GM06990 (cell line): ENCODE measurements around the gene ESYT2.

Experiments
- DNase-seq: peaks from one replicate; pipeline ENCODE4 v3.0.0-alpha.2; 2011; ENCODE audit not compliant: insufficient read length; ENCODE audit errors: extremely low read depth
- H3K27me3 ChIP-seq: replicated peaks from 2 replicates; pipeline ENCODE4 v1.6.0; 2011; ENCODE audit warnings: low read length; ENCODE audit not compliant: control insufficient read depth, insufficient read depth
- H3K36me3 ChIP-seq: 2 replicates; pipeline ENCODE4 v1.5.1; 2011; ENCODE audit warnings: low read length; ENCODE audit not compliant: control insufficient read depth, insufficient read depth
- H3K4me3 ChIP-seq: replicated peaks from 2 replicates; pipeline ENCODE4 v1.5.1; 2011; ENCODE audit warnings: low read depth, mild to moderate bottlenecking, control low read depth, low read length
- CTCF ChIP-seq: IDR thresholded peaks from 2 replicates; pipeline ENCODE4 v1.5.1; 2011; ENCODE audit warnings: low read length, control low read depth, mild to moderate bottlenecking, inconsistent platforms; ENCODE audit not compliant: insufficient read depth, poor library complexity, severe bottlenecking

The ESYT2 gene

GRCh38 chr7:158858592-158859503, 29.5 kb upstream of the ESYT2 start:
- no peak for DNase-seq
- Histone ChIP-seq H3K36me3 (no peaks in the 10 kb centered on the region), H3K27me3 (no peaks in the 10 kb centered on the region), H3K4me3 (no peak overlapping the region)
- no peak for TF ChIP-seq CTCF

GRCh38 chr7:158856883-158857668, 27.8 kb upstream of the ESYT2 start:
- H3K27me3 ChIP-seq = no peaks in the 10 kb centered on the region
- H3K36me3 ChIP-seq = no peaks in the 10 kb centered on the region
- peak overlapping the region; percentile 76 for H3K4me3 ChIP-seq
- no peak for DNase-seq
- TF ChIP-seq CTCF = no peak

GRCh38 chr7:158854681-158855081, 25.4 kb upstream of the ESYT2 start:
- Histone ChIP-seq H3K27me3 (no peaks in the 10 kb centered on the region), H3K36me3 (no peaks in the 10 kb centered on the region), H3K4me3 (no peak overlapping the region)
- TF ChIP-seq CTCF = no peak
- no peak for DNase-seq

- H3K27me3 ChIP-seq = no peaks in the 10 kb centered on the region
- no peak for TF ChIP-seq CTCF
- no peaks in the 10 kb centered on the region for H3K36me3 ChIP-seq
- no peak for DNase-seq
- H3K4me3 ChIP-seq = no peak overlapping the region
Observed at GRCh38 chr7:158850545-158851102, 21.3 kb upstream of the ESYT2 start.

- Histone ChIP-seq H3K36me3 (no peaks in the 10 kb centered on the region), H3K27me3 (no peaks in the 10 kb centered on the region), H3K4me3 (no peak overlapping the region)
- no peak for DNase-seq
- TF ChIP-seq CTCF = no peak
Observed at GRCh38 chr7:158849768-158850544, 20.6 kb upstream of the ESYT2 start.
